GM20000 (cell line): ENCODE measurements around the gene ZNRF3.

Experiments
- DNase-seq: peaks from one replicate; pipeline ENCODE4 v3.0.0; 2012; ENCODE audit warnings: low spot score
- CTCF ChIP-seq: IDR thresholded peaks from 2 replicates; pipeline ENCODE4 v1.5.1; 2012; ENCODE audit warnings: mild to moderate bottlenecking, control low read depth; ENCODE audit errors: extremely low read depth, missing control alignments

Gene ZNRF3

GRCh38 chr22:28935713-28936112 is 52.3 kb downstream of the ZNRF3 start:
- TF ChIP-seq CTCF = no peak
- no peak for DNase-seq

DNA sequence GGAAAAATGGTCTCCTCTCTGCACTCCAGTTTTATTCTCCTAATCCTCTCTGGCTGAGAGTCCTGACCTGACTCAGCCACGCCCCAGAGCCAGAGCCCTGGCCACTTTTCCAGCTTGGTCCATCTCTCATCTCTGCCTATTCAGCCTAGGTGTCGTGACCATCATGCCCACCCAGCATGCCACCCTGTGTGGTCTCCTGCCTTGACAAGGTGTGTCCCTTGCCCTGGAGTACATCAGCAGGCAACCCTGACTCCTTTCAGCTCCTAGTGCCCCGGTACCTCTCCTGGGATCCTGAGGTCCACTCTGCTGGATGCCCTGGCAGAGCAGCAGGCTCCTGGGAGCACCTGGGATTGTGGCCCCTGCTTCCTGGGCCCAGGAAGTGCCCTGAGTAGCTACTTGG is 52.8 kb downstream of the ZNRF3 start:
- no peak for DNase-seq
- no peak for TF ChIP-seq CTCF

DNA sequence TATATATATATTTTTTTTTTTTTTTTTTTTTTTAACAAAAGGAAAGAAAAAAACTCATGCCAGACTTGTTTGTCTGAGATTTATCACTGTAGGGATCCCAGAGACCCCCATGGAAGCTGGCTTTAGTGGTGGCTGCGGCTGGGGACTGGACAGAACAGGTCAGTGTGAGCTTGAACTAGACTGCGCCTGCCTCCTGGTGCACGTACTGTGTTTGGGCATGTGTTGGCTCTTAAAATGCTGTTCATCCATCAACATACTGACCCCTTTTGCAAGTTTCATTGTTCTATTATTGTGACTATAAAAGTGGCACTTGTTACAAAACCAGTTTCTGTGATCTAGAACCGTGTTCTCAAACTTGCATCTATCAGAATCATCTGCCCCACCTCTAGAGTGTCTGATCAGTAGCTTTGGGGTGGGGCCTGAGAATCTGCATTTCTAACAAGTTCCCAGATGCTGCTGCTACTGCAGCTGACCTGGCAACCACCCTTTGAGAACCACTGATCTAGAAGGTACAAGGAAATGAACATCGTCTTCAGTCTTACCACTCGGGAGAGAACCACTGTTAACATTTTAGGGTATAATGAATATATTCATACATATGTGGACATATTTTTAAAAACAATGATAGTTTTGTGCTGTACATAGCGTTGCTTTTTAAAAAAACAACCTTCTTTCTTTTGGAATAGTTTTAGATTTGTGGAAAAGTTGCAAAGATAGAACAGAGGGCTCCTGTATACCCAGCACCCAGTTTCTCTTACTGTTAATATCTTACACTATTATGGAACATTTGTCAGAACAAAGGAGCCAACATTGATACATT is 54.0 kb downstream of the ZNRF3 start:
- DNase-seq = no peak
- no peak for TF ChIP-seq CTCF

DNA sequence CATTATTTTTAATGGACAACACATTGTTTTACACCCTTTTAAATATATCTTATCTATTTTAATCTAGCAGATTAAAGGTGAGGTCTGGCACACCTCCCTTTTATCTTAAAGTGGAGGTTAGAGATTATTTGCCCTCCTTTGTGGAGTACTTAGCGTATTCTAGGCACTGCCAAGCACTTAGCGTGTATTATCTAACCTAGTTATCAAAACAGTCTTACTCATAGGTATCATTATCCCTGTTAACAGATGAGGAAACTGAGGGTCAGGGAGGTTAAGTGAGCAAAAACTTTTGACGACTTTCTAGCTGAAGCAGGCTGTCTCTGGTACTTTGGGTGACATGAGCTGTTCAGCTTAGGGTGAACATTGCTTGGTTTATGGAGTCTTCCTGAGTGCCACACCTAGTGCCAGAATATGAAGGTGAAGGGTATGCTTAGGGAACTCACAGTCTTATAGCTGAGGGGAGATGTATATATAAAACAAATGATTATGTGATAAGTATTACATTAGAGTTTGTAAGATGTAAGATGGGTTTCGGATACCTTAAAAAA is 55.0 kb downstream of the ZNRF3 start:
- no peak for DNase-seq

GRCh38 chr22:28939394-28939793 is 56.0 kb downstream of the ZNRF3 start:
- no peak for TF ChIP-seq CTCF
- DNase-seq = no peak

More for the DNA sequence above, 55.0 kb downstream of the ZNRF3 start:
- no peak for TF ChIP-seq CTCF

GRCh38 chr22:28939932-28940331 is 56.6 kb downstream of the ZNRF3 start:
- DNase-seq = no peak
- TF ChIP-seq CTCF = no peak

DNA sequence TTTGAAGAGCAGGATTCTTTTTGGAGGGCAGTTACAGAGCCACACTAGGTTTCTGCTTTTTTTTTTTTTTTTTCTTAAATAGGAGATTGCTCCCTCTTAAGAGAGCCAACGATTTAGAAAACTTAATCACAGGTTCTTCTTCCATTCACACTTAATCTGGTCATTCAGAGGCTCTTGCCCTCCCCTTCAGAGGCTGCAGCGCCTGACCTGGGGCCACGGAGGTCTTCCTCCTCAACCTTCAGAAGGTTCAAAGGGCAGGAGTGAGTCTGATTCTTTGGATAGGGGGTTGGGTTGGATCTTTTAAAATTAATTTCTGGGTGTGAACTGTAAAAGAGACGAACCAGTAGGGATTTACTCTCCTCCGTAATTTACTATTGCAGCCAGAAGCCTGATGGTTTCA is 57.1 kb downstream of the ZNRF3 start:
- DNase-seq = no peak
- TF ChIP-seq CTCF = no peak
